HG02884 (cell line): ENCODE data around the gene PAAF1.
"Not testable (repeated sequence)": the region's sequence is repeated elsewhere in the genome, so short reads cannot be mapped to it uniquely, and the experiment has no call there.

Source experiments
- ATAC-seq: cut with Tn5 transposase; IDR thresholded peaks from one replicate; pipeline ENCODE4 v1.9.1; 2021; ENCODE audit warnings: mild to moderate bottlenecking, moderate library complexity; ENCODE audit not compliant: unreplicated experiment

The PAAF1 gene

DNA sequence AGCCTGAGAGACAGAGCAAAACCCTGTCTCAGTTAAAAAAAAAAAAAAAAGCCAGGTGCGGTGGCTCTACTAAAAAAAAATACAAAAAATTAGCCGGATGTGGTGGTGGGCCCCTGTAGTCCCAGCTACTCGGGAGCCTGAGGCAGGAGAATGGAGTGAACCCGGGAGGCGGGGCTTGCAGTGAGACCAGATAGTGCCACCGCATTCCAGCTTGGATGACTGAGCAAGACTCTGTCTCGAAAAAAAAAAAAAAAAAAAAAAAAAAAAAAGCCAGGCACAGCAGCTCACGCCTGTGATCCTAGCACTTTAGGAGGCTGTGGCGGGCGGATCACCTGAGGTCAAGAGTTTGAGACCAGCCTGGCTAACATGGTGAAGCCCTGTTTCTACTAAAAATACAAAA, 3.6 kb downstream of the PAAF1 start:
- ATAC-seq, result not testable (repeated sequence)

DNA sequence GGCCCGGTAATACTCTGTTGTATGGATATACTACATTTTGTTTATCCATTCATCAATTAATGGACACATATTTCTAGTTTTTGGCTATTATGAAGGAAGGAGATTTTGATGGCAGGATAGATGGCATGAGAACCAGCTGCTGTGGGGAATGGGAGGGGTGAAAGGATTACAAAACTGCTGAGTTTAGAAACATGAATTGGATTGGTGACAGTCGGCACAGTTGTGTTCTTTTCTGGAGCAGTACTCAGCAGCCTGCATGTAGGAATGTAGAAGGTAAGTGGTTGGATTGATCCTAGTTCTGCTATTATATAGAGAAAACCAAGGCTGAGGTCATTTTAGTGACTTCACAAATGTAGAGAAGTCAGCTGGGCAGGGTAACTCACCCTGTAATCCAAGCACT, 7.1 kb downstream of the PAAF1 start:
- no peak for ATAC-seq

- ATAC-seq, result no peak
These were observed 11.4 kb downstream of the PAAF1 start for GRCh38 chr11:73888244-73888643.

GRCh38 chr11:73889019-73889418, 12.2 kb downstream of the PAAF1 start:
- no peak for ATAC-seq

DNA sequence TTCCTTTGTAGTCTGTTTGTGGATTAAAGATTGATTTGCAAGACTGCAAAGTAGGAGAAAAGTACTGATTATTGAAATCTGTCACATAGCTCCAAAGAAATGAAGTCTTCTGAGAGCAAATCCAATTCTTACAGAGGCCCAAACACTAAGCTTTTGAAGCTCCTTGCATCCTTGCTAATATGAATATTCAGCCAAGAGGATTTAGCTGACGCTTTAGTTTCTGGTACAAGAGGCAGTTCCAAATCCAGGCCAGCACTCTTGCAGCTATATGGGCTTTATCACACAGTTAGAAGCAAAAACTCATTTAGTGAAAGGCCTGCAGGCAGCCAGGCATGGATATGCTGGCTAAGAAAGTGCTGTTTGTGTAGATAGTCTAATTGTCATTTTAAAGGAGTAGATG, 12.7 kb downstream of the PAAF1 start:
- no peak for ATAC-seq

- no peak for ATAC-seq
These were observed 16.2 kb downstream of the PAAF1 start for GRCh38 chr11:73893041-73893440.

GRCh38 chr11:73894725-73895335, 18.0 kb downstream of the PAAF1 start:
- ATAC-seq, result no peak

DNA sequence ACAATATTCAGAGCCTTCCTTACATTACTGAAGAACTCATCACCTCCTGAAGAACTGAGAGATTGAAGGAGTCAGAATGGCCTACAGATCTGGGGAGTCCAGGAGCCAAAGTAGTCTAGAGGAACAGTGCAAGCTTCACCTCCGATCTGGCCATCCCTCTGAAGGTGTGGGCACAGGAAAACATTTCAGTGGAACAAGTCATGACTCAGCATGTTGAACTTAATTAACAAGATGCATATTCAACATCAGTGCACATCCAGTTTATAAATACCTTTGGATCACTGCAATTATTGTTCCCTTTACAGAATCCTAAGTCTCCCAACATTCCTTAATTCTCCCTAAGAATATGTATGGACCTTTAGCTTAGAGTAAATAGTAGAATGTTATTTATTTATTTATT, 25.5 kb downstream of the PAAF1 start:
- ATAC-seq, result no peak

DNA sequence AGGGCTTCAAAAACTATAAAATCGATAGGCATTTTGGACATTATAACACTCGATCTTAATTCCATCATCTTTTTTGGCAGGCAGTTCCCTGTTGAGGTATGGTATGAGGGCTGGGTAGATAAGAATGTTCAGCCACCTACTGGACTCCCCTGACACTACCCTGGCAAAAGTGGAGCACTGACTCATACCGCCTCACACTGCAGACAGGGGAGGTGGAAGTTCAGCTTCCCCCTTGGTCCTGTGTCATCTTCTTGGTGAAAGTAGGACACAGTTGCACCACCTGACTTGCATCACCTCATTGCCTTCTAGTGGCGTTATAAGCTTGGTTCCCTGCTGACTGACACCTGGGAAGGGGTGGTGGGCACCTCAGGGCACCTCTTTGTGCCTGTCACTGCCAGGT, 30.4 kb downstream of the PAAF1 start:
- ATAC-seq, result no peak

GRCh38 chr11:73912026-73912425, 35.2 kb downstream of the PAAF1 start:
- no peak for ATAC-seq

- ATAC-seq, result no peak
These were observed 36.7 kb downstream of the PAAF1 start for GRCh38 chr11:73913472-73913871.

DNA sequence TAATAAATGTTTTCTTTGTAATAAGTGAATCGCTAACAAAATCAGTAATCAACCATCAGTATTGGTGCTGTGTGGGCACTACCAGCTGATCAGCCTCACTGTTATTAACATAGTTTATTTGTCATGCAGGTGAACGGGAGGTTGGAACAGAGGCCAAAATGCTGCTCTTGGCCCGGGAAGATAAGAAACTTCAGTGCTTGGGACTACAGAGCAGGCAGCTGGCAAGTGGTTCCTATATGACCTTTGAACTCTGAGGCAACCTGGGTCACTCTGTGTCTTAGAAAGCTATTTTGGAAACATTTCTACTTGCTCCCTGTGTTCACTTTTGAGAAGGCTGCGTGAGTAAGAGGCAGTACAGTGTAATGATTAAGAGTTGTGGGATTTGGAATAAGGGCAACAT, 37.5 kb downstream of the PAAF1 start:
- no peak for ATAC-seq

GRCh38 chr11:73916435-73916834, 39.6 kb downstream of the PAAF1 start:
- no peak for ATAC-seq

- no peak for ATAC-seq
These were observed 44.4 kb downstream of the PAAF1 start for GRCh38 chr11:73921180-73921579.

DNA sequence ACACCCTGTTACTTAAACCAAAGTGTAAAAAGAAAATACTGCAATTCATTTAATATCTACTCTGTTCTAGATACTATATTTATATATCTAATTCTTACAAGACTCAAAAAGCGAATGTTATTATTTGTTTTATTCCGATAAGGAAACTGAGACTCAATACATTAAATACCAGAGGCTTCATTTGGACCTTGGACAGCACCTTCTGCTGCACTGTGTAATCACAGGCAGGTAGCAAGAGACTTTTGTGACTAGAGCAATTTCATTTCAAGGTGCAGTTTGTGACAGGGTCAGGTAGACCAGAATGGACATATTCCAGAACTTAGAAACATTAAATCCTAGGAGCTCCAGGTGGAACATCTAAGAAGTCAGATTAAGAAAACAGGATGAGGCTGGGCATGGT, 52.6 kb downstream of the PAAF1 start:
- ATAC-seq, result no peak

DNA sequence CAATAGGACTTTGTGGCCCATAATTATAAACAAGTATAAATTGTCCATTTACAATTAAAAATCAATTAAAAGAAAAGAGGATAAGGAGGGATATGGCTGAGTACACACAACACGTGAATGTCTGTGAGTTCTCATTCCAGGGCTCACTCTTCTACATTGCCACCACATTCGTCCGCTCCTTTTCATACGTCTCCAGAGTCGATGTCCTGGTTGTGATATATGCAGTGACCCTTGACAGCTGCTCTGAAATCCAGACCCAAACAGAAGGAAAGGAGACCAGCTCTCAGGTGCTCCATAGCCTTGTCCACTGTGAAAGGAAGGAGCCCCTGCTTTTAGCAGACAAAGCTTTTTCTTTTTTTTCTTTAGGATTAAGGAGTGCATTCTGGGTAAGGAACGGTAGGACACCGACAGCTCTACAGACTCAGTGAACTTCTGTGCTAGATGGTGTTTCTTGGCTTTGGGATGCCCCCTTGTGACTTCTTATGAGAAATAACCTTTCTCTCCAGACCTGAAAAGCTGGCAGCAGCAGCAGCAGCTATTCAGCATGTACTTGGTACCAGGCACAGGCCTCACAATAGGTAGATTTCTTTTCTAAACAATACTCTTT, 54.3 kb downstream of the PAAF1 start:
- no peak for ATAC-seq

GRCh38 chr11:73931951-73932350, 55.2 kb downstream of the PAAF1 start:
- no peak for ATAC-seq

DNA sequence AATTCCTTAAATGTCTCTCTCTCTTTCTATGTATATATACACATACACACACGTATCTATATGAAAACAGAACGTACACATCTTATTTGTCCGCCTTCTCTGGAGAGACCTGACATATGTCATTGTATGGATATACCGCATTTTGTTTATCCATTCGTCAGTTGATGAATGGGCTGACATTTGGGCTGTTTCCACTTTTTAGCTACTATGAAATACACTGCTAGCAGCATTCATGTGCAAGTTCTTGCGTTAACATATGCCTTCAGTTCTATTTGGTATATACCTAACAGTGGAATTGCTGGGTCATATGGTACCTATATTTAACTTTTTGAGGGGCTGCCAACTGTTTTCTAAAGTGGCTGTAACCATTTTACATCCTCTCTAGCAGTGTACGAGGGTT, 56.0 kb downstream of the PAAF1 start:
- no peak for ATAC-seq

DNA sequence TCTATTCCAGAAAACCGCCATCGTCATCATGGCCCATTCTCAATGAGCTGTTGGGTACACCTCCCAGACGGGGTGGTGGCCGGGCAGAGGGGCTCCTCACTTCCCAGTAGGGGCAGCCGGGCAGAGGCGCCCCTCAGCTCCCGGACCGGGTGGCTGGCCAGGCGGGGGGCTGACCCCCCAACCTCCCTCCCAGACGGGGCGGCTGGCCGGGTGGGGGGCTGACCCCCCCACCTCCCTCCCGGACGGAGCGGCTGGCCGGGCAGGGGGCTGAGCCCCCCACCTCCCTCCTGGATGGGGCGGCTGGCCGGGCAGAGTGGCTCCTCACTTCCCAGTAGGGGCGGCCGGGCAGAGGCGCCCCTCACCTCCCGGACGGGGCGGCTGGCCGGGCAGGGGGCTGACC, 59.2 kb downstream of the PAAF1 start:
- ATAC-seq, result not testable (repeated sequence)

- ATAC-seq, result no peak
These were observed 62.3 kb downstream of the PAAF1 start for GRCh38 chr11:73939096-73939495.

- no peak for ATAC-seq
These were observed 64.2 kb downstream of the PAAF1 start for GRCh38 chr11:73940801-73941570.

DNA sequence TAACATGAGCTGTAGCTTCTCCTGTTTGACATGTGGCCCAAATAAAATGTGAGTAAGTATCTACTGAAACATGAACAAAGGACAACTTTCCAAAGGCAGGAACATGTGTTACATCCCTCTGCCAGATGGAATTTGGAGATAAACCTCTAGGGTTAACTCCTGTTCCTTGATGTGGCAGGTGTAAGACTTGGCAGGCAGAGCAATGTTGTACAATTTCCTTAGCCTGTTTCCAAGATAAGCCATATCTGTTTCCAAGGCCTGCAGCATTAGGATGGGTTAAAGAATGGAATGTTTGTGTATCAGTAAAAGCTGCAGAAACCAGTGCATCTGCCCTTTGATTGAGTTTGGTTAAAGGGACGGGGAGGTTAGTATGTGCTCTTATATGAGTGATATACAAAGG, 65.2 kb downstream of the PAAF1 start:
- ATAC-seq, result no peak
